ENCODE measurements around the gene PROM2.

DNA sequence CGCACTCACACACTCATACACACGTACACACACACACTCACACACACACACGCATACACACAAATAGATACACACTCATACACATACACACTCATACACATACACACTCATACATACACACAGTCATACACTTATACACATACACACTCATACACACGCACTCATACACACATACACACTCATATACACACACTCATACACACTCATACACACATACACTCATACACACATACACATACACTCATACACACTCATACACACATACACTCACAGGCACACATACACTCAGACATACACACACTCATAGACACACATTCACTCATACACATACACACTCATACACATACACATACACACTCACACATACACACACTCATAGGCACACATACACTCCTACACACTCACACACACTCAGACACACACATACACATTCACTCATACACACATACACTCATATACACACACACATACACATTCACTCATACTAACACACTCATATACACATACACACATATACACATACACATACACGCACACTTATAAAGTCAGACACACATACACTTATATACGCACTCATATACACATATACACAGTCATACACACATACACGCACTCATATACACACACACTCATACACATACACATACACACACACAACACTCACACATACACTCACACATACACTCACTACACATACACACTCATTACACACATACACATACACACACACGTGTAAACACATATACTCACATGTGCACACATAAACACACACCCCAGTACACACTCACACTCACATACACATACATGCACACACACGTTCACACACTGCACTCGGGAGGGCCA is 51.6 kb downstream of the PROM2 start:
- TF ChIP-seq, protein P1, sequence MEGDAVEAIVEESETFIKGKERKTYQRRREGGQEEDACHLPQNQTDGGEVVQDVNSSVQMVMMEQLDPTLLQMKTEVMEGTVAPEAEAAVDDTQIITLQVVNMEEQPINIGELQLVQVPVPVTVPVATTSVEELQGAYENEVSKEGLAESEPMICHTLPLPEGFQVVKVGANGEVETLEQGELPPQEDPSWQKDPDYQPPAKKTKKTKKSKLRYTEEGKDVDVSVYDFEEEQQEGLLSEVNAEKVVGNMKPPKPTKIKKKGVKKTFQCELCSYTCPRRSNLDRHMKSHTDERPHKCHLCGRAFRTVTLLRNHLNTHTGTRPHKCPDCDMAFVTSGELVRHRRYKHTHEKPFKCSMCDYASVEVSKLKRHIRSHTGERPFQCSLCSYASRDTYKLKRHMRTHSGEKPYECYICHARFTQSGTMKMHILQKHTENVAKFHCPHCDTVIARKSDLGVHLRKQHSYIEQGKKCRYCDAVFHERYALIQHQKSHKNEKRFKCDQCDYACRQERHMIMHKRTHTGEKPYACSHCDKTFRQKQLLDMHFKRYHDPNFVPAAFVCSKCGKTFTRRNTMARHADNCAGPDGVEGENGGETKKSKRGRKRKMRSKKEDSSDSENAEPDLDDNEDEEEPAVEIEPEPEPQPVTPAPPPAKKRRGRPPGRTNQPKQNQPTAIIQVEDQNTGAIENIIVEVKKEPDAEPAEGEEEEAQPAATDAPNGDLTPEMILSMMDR (IDR thresholded peaks at IDR 0.05) = no peak
- TF ChIP-seq POLR2A (IDR thresholded peaks at IDR 0.05) = no peak
